DOHH2 (cell line): ENCODE results near the gene WDR48.

Source experiments
- H3F3A ChIP-seq: fragments of 200-600 bp; sonication (generic), shearing (Covaris generic); 2 replicates; pipeline ENCODE4 v1.6.0; 2016; ENCODE audit warnings: antibody characterized with exemption, mild to moderate bottlenecking; ENCODE audit not compliant: control insufficient read depth, insufficient read depth
- H3K27ac ChIP-seq: fragments of 200-600 bp; sonication (generic); 2 replicates; pipeline ENCODE4 v1.5.1; 2014; ENCODE audit warnings: low read depth, mild to moderate bottlenecking, low read length, moderate library complexity
- H3K27me3 ChIP-seq: fragments of 200-600 bp; sonication (generic); 2 replicates; pipeline ENCODE4 v1.6.1; 2014; ENCODE audit warnings: mild to moderate bottlenecking, low read length, mixed read lengths; ENCODE audit not compliant: control insufficient read depth
- H3K36me3 ChIP-seq: fragments of 200-600 bp; sonication (generic); 2 replicates; pipeline ENCODE4 v1.6.1; 2014; ENCODE audit warnings: mild to moderate bottlenecking, low read length, moderate library complexity, mixed read lengths; ENCODE audit not compliant: control insufficient read depth
- H3K4me1 ChIP-seq: fragments of 200-600 bp; sonication (generic); 2 replicates; pipeline ENCODE4 v1.6.1; 2014; ENCODE audit warnings: mild to moderate bottlenecking, low read length, mixed read lengths; ENCODE audit not compliant: control insufficient read depth
- H3K4me2 ChIP-seq: fragments of 200-600 bp; sonication (generic); 2 replicates; pipeline ENCODE4 v1.6.0; 2014; ENCODE audit warnings: mild to moderate bottlenecking, low read length, moderate library complexity
- H3K4me3 ChIP-seq: fragments of 200-600 bp; sonication (generic); 2 replicates; pipeline ENCODE4 v1.5.1; 2014; ENCODE audit warnings: mild to moderate bottlenecking, low read length, mixed read lengths
- H3K79me2 ChIP-seq: fragments of 200-600 bp; sonication (generic); 2 replicates; pipeline ENCODE4 v1.6.1; 2014; ENCODE audit warnings: mild to moderate bottlenecking, low read length, mixed read lengths; ENCODE audit not compliant: control insufficient read depth
- H3K9me2 ChIP-seq: fragments of 200-600 bp; sonication (generic); replicated peaks from 2 replicates; pipeline ENCODE4 v1.6.1; 2014; ENCODE audit warnings: mild to moderate bottlenecking, low read length, mixed read lengths; ENCODE audit not compliant: control insufficient read depth
- H3K9me3 ChIP-seq: fragments of 200-600 bp; sonication (generic); 2 replicates; pipeline ENCODE4 v1.6.1; 2014; ENCODE audit warnings: antibody characterized with exemption, low read length, mixed read lengths; ENCODE audit not compliant: control insufficient read depth, insufficient read depth
- H4K20me1 ChIP-seq: fragments of 200-600 bp; sonication (generic); 2 replicates; pipeline ENCODE4 v1.6.0; 2014; ENCODE audit warnings: low read depth, mild to moderate bottlenecking, antibody characterized with exemption, low read length, moderate library complexity; ENCODE audit not compliant: control insufficient read depth, insufficient read depth
- EZH2phosphoT487 ChIP-seq: fragments of 200-600 bp; sonication (generic); IDR thresholded peaks from 2 replicates; pipeline ENCODE4 v1.6.1; 2017; ENCODE audit warnings: borderline replicate concordance, mild to moderate bottlenecking, antibody characterized with exemption, low read length, moderate library complexity, mixed read lengths
- TF ChIP-seq, protein P1 (sequence below): fragments of 200-600 bp; sonication (generic); IDR thresholded peaks from one replicate; pipeline ENCODE4 v1.5.1; 2014; ENCODE audit warnings: antibody characterized with exemption, mild to moderate bottlenecking, low read depth, low read length; ENCODE audit not compliant: poor library complexity, severe bottlenecking

WDR48 gene

DNA sequence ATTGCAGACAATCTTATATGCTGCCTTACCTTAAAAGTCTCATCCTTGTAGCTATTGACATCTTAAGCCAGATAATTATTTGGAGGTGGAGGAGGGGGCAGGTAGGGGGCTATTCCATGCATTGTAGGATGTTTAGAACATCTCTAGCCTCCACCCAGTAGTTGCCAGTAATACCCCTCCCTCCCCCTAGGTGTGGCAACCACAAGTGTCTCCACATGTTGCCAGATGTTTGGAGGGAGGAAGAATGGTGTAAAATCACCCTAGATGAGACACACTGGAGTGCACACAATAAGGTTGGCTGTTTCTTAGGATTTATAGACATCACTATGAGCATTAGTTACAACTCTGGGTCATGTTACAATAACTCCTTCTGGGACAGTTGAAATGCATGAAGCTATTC, 28.2 kb downstream of the WDR48 start:
- Histone ChIP-seq H3K4me2 (no peak overlapping the region), H3K4me3 (no peak overlapping the region), H3K36me3 (peaks cover 28% of the 10 kb centered on the region), H3K79me2 (no peaks in the 10 kb centered on the region), H3K27ac (no peak overlapping the region), H3K9me2 (no peaks in the 10 kb centered on the region), H3F3A (no peaks in the 10 kb centered on the region), H3K27me3 (no peaks in the 10 kb centered on the region), H3K9me3 (no peaks in the 10 kb centered on the region), H4K20me1 (no peaks in the 10 kb centered on the region), H3K4me1 (no peaks in the 10 kb centered on the region)
- TF ChIP-seq, protein P1, sequence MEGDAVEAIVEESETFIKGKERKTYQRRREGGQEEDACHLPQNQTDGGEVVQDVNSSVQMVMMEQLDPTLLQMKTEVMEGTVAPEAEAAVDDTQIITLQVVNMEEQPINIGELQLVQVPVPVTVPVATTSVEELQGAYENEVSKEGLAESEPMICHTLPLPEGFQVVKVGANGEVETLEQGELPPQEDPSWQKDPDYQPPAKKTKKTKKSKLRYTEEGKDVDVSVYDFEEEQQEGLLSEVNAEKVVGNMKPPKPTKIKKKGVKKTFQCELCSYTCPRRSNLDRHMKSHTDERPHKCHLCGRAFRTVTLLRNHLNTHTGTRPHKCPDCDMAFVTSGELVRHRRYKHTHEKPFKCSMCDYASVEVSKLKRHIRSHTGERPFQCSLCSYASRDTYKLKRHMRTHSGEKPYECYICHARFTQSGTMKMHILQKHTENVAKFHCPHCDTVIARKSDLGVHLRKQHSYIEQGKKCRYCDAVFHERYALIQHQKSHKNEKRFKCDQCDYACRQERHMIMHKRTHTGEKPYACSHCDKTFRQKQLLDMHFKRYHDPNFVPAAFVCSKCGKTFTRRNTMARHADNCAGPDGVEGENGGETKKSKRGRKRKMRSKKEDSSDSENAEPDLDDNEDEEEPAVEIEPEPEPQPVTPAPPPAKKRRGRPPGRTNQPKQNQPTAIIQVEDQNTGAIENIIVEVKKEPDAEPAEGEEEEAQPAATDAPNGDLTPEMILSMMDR = no peak

DNA sequence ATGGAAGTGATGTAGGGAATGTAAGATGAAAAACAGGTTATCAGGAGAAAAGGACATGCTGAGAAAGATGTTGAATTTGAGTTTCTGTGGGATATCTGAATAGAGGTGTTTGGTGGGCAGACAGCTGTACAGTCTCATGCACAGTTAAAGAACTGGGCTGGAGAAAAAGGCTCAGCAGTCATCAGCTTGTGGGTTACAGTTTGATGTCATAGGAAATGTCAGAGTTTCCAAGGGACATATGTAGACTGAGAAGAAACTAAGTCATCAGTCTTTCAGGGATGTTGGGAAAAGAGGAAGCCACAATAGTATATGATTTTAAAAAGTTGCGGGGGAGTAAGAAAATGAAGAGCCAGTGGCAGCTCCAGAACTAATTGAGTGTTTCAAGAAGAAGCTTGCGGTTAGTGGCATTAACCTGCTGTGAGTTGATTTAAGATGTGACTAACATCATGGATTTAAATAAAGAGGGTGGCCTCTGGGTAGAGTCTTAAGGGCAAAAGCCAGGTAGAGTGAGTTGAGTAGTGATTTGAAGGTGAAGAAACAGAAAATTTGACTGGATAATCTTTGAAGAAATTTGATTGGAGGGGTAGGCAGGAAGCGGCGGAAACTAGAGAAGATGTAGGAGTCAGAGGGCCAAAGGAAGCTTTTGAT, 31.0 kb downstream of the WDR48 start:
- Histone ChIP-seq H3K4me3 (no peak overlapping the region), H3K9me2 (no peaks in the 10 kb centered on the region), H3K9me3 (no peaks in the 10 kb centered on the region), H3K4me2 (no peak overlapping the region), H3K36me3 (peaks cover 28% of the 10 kb centered on the region), H3K4me1 (peaks cover 17% of the 10 kb centered on the region), H4K20me1 (no peaks in the 10 kb centered on the region), H3K79me2 (no peaks in the 10 kb centered on the region), H3K27me3 (no peaks in the 10 kb centered on the region), H3K27ac (no peak overlapping the region), H3F3A (0 out of 2 replicates have a peak, but pooled peaks cover 2% of the 10 kb centered on the region)
- TF ChIP-seq EZH2phosphoT487 = no peak
- TF ChIP-seq, protein P1 = no peak

DNA sequence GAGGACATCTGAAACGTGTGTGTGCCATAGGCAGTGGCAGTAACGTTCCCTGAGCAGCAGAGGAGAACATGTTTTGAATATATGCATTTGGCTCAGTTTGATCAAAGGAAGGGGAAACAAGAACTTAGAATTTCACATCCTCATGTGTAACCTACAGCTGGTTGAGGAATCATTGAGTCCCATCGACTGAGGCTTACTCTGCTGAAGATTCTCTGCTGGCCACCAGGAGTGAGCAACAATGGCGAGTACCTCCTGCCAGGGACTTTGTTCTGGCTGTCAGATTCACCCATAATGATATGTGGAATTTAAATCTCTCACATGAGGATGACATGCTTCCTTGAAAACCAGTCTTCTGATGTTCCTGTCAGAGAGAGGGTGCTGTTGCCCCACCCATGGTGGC, 34.3 kb downstream of the WDR48 start:
- Histone ChIP-seq H3K4me1 (peaks cover 17% of the 10 kb centered on the region), H3K36me3 (peaks cover 37% of the 10 kb centered on the region), H3K4me2 (peak overlapping the region; percentile 62), H3K4me3 (peak overlapping the region; percentile 45), H3K9me3 (no peaks in the 10 kb centered on the region), H3K79me2 (no peaks in the 10 kb centered on the region), H3F3A (0 out of 2 replicates have a peak, but pooled peaks cover 2% of the 10 kb centered on the region), H3K9me2 (no peaks in the 10 kb centered on the region), H3K27ac (peak overlapping the region; percentile 26), H3K27me3 (no peaks in the 10 kb centered on the region), H4K20me1 (no peaks in the 10 kb centered on the region)
- TF ChIP-seq EZH2phosphoT487 = no peak
- TF ChIP-seq, protein P1 = peak; percentile 22
